KMS-11 (cell line): ENCODE measurements around the gene PITRM1.

Source experiments
- H2AFZ ChIP-seq: fragments of 200-600 bp; sonication (generic); 2 replicates; pipeline ENCODE4 v1.6.1; 2016; ENCODE audit warnings: antibody characterized with exemption, mixed run types, low read depth
- H3K27ac ChIP-seq: fragments of 200-600 bp; sonication (generic); 2 replicates; pipeline ENCODE4 v1.6.1; 2016; ENCODE audit warnings: mild to moderate bottlenecking, mixed run types
- H3K27me3 ChIP-seq: fragments of 200-600 bp; sonication (generic); 2 replicates; pipeline ENCODE4 v1.6.1; 2017; ENCODE audit warnings: mild to moderate bottlenecking, low read depth, mixed run types, moderate library complexity; ENCODE audit not compliant: insufficient read depth
- H3K36me3 ChIP-seq: fragments of 200-600 bp; sonication (generic); 2 replicates; pipeline ENCODE4 v1.6.1; 2017; ENCODE audit warnings: mild to moderate bottlenecking, mixed run types; ENCODE audit not compliant: insufficient read depth
- H3K4me1 ChIP-seq: fragments of 200-600 bp; sonication (generic); 2 replicates; pipeline ENCODE4 v1.6.1; 2016; ENCODE audit warnings: mild to moderate bottlenecking, low read depth, mixed run types; ENCODE audit not compliant: poor library complexity, severe bottlenecking
- H3K4me2 ChIP-seq: fragments of 200-600 bp; sonication (generic); 2 replicates; pipeline ENCODE4 v1.7.0; 2016; ENCODE audit warnings: mild to moderate bottlenecking, mixed run types
- H3K4me3 ChIP-seq: fragments of 200-600 bp; sonication (generic); IDR thresholded peaks from 2 replicates; pipeline ENCODE4 v1.6.1; 2017; ENCODE audit warnings: low read depth, low read length, mixed read lengths; ENCODE audit not compliant: insufficient read depth
- H3K79me2 ChIP-seq: fragments of 200-600 bp; sonication (generic); 2 replicates; pipeline ENCODE4 v1.6.1; 2016; ENCODE audit warnings: low read depth, mixed run types; ENCODE audit not compliant: insufficient read depth
- H3K9ac ChIP-seq: fragments of 200-600 bp; sonication (generic); 2 replicates; pipeline ENCODE4 v1.6.1; 2016; ENCODE audit warnings: mild to moderate bottlenecking, mixed run types
- H4K20me1 ChIP-seq: fragments of 200-600 bp; sonication (generic); 2 replicates; pipeline ENCODE4 v1.6.1; 2016; ENCODE audit warnings: mild to moderate bottlenecking, mixed run types; ENCODE audit not compliant: insufficient read depth
- CTCF ChIP-seq: fragments of 200-600 bp; sonication (generic); conservative IDR thresholded peaks from 2 replicates; pipeline ENCODE4 v1.6.1; 2017; ENCODE audit warnings: low read depth, mild to moderate bottlenecking, antibody characterized with exemption, low read length, moderate library complexity, mixed read lengths

PITRM1 gene

GRCh38 chr10:3124412-3125175, 48.0 kb downstream of the PITRM1 start:
- Histone ChIP-seq H3K4me2 (no peak overlapping the region), H2AFZ (no peak overlapping the region), H3K27me3 (no peaks in the 10 kb centered on the region), H3K4me3 (no peak overlapping the region), H3K4me1 (no peaks in the 10 kb centered on the region), H3K27ac (no peak overlapping the region), H3K36me3 (peaks cover 6% of the 10 kb centered on the region; the same call in 1 of the 2 replicates), H4K20me1 (no peaks in the 10 kb centered on the region), H3K9ac (no peak overlapping the region), H3K79me2 (no peaks in the 10 kb centered on the region; the same call in 1 of the 2 replicates)
- no peak for TF ChIP-seq CTCF

DNA sequence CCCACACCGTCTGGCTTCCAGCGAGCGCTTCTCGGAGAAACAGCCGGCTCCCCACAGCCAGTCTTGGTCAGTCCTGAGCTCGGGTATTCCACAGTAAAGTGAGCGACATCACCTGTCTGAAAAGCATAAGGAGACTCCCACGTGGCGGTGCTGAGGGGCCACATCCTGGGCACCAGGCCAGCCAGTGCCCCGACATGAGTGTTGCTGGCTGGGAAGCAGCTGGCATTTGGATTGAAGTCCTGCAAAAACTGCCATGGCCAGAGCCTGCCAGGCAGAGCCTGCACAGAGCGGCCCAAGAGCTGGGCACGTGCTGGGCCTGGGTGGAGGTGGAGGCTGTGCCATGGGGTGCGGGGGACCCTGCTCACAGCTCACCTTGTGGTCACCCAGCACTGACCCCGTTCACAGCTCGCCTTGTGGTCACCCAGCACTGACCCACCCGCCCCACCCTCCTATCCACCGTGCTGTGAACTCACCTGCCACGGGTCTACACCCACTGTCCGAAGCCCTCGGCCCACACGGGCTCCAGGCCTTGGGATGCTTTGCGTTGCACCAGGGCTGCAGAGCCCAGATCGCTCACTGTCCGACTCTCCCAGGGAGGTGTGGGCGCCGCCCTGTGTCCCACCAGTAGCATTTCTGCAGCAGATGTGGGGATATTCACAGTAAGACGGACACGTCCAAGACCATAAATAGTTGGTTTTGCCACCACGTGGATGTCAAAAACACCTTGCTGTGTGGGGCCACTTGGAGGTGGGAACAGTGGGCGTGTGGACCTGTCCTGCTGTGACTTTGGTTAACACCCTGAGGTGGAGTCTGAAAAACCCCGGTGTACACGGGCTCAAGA, 48.8 kb downstream of the PITRM1 start:
- Histone ChIP-seq H3K4me2 (no peak overlapping the region), H3K79me2 (no peaks in the 10 kb centered on the region; the same call in 1 of the 2 replicates), H3K27me3 (no peaks in the 10 kb centered on the region), H3K4me1 (no peaks in the 10 kb centered on the region), H3K27ac (no peak overlapping the region), H3K4me3 (no peak overlapping the region), H4K20me1 (no peaks in the 10 kb centered on the region), H3K36me3 (peaks cover 10% of the 10 kb centered on the region; the same call in 1 of the 2 replicates), H3K9ac (no peak overlapping the region), H2AFZ (no peak overlapping the region)
- TF ChIP-seq CTCF, result no peak

GRCh38 chr10:3122486-3123205, 49.9 kb downstream of the PITRM1 start:
- no peak overlapping the region for H3K4me2 ChIP-seq
- no peak overlapping the region for H3K27ac ChIP-seq
- no peaks in the 10 kb centered on the region for H3K27me3 ChIP-seq
- TF ChIP-seq CTCF, result no peak
- H3K4me1 ChIP-seq, result no peaks in the 10 kb centered on the region
- no peak overlapping the region for H3K9ac ChIP-seq
- peaks cover 14% of the 10 kb centered on the region; the same call in 1 of the 2 replicates for H3K36me3 ChIP-seq
- no peak overlapping the region for H2AFZ ChIP-seq
- no peaks in the 10 kb centered on the region for H4K20me1 ChIP-seq
- no peaks in the 10 kb centered on the region; the same call in 1 of the 2 replicates for H3K79me2 ChIP-seq
- H3K4me3 ChIP-seq, result no peak overlapping the region

- Histone ChIP-seq H3K36me3 (peaks cover 20% of the 10 kb centered on the region; the same call in 1 of the 2 replicates), H3K27ac (no peak overlapping the region), H3K27me3 (no peaks in the 10 kb centered on the region), H3K9ac (no peak overlapping the region), H2AFZ (no peak overlapping the region), H3K4me3 (no peak overlapping the region), H3K4me2 (no peak overlapping the region), H4K20me1 (no peaks in the 10 kb centered on the region), H3K79me2 (no peaks in the 10 kb centered on the region; the same call in 1 of the 2 replicates), H3K4me1 (no peaks in the 10 kb centered on the region)
- TF ChIP-seq CTCF, result no peak
These were observed 50.5 kb downstream of the PITRM1 start for GRCh38 chr10:3122034-3122433.
